HG02981 (cell line): ENCODE results near the gene MBNL1.

Source experiments
- ATAC-seq: cut with Tn5 transposase; IDR thresholded peaks from one replicate; pipeline ENCODE4 v1.9.1; 2021; ENCODE audit warnings: mild to moderate bottlenecking, moderate library complexity; ENCODE audit not compliant: unreplicated experiment

The MBNL1 gene

DNA sequence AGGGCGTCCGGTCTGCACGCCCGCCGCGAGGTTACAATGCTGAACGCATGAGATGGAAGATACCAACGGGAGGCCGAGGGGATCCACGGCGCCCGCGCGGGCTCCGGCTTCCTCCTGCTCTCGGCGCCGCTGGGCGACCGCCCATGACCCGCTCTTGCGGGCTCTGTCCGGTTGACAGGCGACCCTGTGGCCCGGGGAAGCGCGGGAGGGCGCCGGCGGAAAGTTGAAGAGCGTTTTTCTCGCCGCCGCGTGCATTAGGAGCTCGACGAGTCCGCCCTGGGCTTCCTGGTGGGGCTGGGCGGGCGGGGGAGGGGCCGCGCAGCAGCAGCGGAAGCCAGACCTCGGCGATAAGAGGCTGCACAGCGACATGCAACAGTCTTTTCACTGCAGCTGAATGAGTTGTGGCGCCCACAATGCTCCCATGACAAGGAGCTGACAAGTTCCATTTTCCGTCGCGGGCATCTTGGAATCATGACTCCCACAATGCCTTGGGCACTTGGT, at the start of gene MBNL1:
TSS of gene MBNL1 (plus strand) at position 375 of the 501 bp plus-strand sequence. CDS start 31,265 bp downstream, outside the sequence.
- ATAC-seq, result peak; percentile 56

DNA sequence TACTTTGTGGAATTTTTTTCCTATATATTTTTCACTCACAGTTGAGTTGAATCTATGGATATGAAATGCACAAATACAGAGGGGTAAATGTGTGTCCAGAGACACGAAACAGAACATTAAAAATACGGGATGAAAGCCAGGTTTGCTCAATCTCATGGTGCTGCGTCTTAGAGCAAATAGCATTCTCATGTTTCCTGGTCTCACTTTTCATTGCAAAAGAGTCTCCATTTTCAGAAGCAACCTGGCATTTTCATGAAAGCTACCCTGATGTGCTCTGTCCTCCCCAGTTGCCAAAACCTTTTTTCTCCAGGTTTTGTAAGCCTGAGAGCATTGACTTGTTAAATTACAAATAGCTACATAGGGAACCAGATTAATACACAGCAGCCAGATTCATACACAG, 49.5 kb upstream of the MBNL1 start:
- no peak for ATAC-seq

DNA sequence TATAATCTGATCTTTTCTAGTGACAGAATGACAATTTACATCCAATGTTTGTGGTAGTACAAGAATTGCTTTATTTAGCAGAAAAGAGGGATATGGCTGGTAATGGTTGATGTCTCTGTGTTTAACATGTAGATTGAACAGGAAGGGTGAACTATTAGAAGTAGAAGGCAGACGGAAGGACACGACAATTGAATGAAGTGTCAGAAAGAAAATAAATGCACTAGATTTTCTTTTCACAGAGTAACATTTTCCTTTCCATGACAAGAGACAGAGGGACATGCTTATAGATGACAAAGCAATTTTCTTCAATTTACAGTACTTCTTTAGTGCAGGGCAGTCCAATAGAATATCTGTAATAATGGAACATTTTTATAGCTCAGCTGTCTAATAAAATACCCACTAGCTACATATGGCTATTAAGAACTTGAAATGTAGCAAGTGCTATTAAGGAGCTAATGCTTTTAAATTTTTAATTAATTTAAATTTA, 48.9 kb upstream of the MBNL1 start:
- ATAC-seq, result no peak

GRCh38 chr3:152222327-152222726, 46.4 kb upstream of the MBNL1 start:
- no peak for ATAC-seq

DNA sequence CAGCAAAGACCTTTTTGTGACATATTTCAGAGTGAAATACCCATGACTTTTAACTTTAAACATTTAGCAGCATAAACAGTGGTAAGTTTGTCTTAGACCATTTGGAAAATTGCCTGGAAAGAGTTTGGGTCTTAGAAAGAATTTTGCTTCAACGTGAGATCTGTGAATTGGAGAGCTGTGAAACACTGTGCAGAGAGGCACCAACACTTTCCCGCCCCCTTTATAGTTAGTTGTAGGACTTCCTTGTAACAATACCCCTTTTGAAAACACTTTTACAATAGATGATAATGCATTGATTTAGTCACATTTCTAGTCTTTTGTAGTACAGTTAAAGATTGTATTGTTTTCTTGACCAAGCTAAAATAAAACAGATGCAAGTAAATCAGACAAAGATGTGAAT, 43.5 kb upstream of the MBNL1 start:
- ATAC-seq, result no peak

DNA sequence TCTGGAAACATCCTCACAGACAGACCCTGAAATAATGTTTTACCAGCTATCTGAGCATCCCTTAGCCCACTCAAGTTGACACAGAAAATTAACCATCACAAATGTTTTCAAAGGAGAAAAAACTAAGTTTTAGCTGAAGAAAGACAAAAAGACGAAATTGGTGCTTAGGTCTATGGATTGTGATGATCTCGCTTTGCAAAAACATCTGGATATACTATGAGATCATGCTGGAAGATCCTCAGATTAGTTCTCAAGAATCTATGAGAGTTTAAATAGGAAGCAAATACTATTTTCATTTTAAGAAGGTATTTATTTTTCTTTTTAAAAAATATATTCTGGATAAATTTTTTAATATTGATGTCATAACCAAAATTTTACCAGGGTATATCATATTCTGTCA, 42.6 kb upstream of the MBNL1 start:
- ATAC-seq, result no peak

GRCh38 chr3:152227027-152227426, 41.7 kb upstream of the MBNL1 start:
- no peak for ATAC-seq

DNA sequence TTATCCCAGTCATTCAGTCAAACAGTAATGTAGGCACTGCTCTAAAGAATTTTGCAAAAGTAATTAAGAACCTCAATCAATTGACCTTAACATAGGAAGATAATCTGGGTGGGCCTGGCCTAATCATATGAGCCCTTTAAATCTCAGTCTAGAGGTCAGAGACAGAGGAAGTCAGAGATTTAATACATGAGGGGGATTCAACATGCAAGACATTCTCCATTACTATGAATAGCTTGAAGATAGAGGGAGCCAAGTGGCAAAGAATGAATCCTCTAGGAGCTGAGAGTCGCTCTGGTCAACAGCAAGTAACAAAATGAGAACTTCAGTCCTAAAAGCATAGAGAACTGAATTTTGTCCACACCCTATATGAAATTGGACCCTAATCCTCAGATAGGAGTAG, 39.0 kb upstream of the MBNL1 start:
- ATAC-seq, result no peak

- ATAC-seq, result no peak
Observed at GRCh38 chr3:152230370-152230769, 38.4 kb upstream of the MBNL1 start.

DNA sequence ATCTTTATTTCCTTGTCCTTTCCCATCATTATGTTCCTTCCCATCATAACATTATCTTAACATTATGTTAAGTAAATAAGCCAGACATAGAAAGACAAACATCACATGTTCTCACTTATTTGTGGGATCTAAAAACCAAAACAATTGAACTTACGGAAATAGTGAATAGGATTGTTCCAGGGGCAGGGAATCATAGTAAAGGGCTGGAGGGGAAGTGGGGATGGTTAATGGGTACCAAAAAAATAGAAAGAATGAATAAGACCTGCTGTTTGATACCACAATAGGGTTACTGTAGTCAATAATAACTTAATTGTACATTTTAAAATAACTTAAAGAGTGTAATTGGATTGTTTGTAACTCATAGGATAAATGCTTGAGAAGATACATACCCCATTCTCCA, 36.7 kb upstream of the MBNL1 start:
- no peak for ATAC-seq

DNA sequence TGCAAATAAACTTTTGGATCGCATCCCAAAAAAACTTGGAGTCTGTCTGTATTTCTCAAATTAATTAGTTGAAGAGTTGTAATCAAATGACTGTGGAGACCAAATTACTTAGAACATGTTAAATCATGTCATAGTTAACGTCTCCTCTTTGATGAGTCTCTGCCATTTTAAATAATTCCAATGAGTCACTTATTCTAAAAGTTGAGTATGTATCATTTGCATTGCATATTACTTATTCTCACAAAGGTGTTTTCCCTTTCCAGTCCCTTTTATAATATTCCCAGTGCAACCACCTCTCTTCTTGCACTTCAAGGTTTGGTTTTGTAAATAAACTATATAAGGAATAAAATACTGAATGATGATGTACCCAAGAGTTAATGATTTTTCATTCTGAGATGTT, 36.0 kb upstream of the MBNL1 start:
- ATAC-seq, result no peak

GRCh38 chr3:152234657-152235375, 33.9 kb upstream of the MBNL1 start:
- ATAC-seq, result no peak

DNA sequence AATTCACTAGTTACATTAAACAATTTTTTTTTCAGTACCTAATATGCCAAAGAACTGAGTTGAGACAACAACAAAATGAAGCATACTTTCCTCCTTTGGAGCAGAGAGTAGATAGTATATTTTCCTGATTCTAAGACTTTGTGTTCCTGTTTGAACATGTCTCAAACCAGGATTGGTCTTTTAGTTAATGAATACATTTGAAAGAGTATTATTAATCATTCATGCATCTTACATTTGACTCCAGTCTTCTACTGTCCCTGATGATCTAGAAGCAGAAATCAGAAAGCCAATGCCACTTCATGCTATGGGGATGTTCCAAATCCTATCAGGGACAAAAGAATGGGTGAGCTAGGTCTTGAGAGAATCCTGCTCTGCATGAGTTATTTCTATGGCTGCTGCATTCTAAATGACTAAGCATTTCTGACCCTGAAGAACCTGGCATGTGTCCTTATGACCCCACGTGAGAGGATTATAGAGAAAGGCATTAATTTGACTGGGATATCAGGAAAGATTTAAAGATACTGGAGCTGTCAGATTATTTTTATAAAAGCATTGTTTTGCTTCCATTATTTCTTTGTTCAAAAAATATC, 32.9 kb upstream of the MBNL1 start:
- ATAC-seq, result peak; percentile 48

DNA sequence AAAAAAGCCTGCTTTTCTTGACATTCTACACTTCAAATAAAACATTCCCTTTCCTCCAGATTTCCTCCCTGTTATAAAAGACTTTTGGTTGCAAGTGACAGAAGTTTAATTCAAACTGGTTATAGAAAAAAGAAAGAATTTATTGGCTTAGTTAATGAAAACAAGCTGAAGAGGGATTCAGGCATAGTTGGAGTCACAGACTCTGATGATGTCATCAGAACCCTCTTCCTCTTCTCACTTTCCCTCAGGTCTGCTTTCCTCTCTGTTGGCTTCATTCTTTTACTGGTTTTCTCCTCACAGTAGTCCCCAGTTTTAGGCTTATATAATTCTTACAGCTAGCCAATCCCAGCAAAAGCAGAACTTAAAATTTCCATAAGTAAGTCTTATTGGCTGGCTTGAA, 32.0 kb upstream of the MBNL1 start:
- no peak for ATAC-seq

DNA sequence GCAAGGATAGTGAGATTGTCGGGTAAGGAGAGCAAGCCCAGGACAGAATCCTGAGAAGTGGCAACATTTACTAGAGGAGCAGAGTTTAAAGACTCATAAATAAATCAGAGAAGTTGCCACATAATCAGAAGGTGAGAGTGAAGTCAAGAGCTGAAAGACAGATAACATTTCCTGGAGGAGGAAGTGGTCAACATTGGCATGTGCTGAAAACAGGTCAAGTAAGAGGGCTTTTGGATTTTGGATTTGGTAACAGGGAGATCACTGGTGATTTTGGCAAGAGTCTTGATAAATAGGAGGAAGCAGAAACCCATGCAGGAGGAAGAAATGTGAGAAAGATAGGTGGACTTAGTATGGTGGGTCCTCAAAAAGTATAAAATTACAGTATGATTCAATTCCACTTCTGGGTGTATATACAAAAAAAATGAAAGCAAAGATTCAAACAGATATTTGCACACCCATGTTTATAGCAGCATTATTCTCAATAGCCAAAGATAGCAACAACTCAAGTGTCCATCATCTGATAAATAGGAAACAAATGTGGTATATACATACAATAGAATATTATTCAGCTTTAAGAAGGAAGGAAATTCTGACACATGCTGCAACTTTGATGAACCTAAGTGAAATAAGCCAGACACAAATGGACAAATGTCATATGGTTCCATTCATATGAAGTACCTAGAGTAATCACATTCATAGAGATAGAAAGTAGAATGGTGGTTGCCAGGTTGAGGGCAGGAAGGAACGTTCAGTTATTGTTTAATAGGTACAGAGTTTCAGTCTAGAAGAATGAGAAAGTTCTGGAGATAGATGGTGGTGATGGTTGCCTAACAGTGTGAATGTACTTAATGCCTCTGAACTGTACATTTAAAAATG, 27.3 kb upstream of the MBNL1 start:
- ATAC-seq, result peak; percentile 72

DNA sequence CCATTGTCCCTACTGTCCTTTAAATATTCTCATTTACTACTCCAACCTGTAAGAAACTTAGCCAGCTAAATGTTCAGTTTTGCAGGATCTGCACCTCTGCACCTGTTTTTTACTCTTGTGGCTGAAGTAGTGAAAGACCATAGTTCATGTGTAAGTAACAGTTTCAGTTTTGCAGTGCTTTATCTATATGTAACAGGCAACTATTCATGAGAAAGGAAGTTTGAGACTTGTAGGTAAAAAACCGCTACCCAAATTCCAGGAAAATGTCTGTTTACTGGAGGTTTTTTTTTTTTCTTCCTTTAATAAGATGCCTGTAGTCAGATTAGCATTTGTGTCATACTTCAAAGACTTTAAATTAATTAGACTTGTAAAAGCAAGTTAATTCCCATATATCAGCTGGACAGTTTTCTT, 25.4 kb upstream of the MBNL1 start:
- ATAC-seq, result peak; percentile 51

GRCh38 chr3:152243721-152244516, 24.8 kb upstream of the MBNL1 start:
- ATAC-seq, result peak; percentile 28

- no peak for ATAC-seq
Observed at GRCh38 chr3:152244517-152244888, 24.2 kb upstream of the MBNL1 start.

- ATAC-seq, result no peak
Observed at GRCh38 chr3:152245498-152246170, 23.1 kb upstream of the MBNL1 start.

GRCh38 chr3:152251916-152252315, 16.8 kb upstream of the MBNL1 start:
- no peak for ATAC-seq
